GM12891 (cell line): ENCODE results near the gene CDH4.

Source experiments
- POLR2A ChIP-seq: IDR thresholded peaks from 2 replicates; pipeline ENCODE4 v1.6.1; 2011; ENCODE audit warnings: low read depth, low read length, control low read depth
- POLR2AphosphoS5 ChIP-seq: IDR thresholded peaks from 2 replicates; pipeline ENCODE4 v1.6.1; 2011; ENCODE audit warnings: low read depth, low read length, control low read depth
- SPI1 ChIP-seq: IDR thresholded peaks from 2 replicates; pipeline ENCODE4 v1.6.1; 2011; ENCODE audit warnings: low read depth, low read length, control low read depth
- TAF1 ChIP-seq: IDR thresholded peaks from 2 replicates; pipeline ENCODE4 v1.6.1; 2011; ENCODE audit warnings: low read depth, low read length, control low read depth

GRCh38 chr20:61529354-61529753 lies 277.3 kb downstream of the CDH4 start:
- TF ChIP-seq POLR2A, result no peak
- no peak for TF ChIP-seq POLR2AphosphoS5
- TF ChIP-seq TAF1, result no peak
- TF ChIP-seq SPI1, result no peak
